ENCODE results near the gene KCNN3. TPM values are rescaled to one million over a fixed set of nuclear protein-coding genes. Genes with fewer than 3 reads are reported as not detected.

Gene KCNN3
- total RNA-seq, 1 donor: 0.21 TPM

DNA sequence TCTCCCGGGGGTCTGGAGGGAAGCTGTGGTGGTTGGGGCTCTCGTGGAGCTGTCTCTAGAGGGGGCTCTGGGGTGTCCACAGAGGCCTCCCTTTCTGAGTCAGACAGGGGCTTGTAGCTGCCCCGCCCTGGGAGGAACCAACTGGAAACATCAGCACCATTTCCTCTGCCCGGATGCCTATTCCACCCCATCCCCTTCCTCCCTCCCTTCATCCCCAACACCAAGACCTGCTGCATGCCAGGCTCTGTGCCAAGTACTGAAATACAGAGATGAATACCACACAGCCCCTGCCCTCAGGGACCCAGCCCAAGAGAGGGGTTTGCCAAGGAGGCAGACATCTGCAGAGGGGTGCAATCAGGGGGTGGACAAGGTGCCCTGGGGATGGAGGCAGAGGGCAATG is 136.5 kb downstream of the KCNN3 start:
- Histone ChIP-seq H3K9me3 (ENCODE audit: low read depth, low read length) (no peaks in the 10 kb centered on the region), H3K4me1 (ENCODE audit: insufficient read depth, low read length) (no peaks in the 10 kb centered on the region), H3K27me3 (ENCODE audit: insufficient read depth, low read length) (no peaks in the 10 kb centered on the region), H3K4me3 (ENCODE audit: low read length) (no peak overlapping the region)

GRCh38 chr1:154730986-154731489 is 139.0 kb downstream of the KCNN3 start:
- peaks cover 3% of the 10 kb centered on the region for H3K4me1 ChIP-seq (ENCODE audit: insufficient read depth, low read length)
- no peaks in the 10 kb centered on the region for H3K9me3 ChIP-seq (ENCODE audit: low read depth, low read length)
- H3K4me3 ChIP-seq (ENCODE audit: low read length): no peak overlapping the region
- no peaks in the 10 kb centered on the region for H3K27me3 ChIP-seq (ENCODE audit: insufficient read depth, low read length)

GRCh38 chr1:154730259-154730658 is 139.8 kb downstream of the KCNN3 start:
- no peaks in the 10 kb centered on the region for H3K27me3 ChIP-seq (ENCODE audit: insufficient read depth, low read length)
- H3K9me3 ChIP-seq (ENCODE audit: low read depth, low read length): no peaks in the 10 kb centered on the region
- H3K4me1 ChIP-seq (ENCODE audit: insufficient read depth, low read length): peaks cover 3% of the 10 kb centered on the region
- H3K4me3 ChIP-seq (ENCODE audit: low read length): no peak overlapping the region

DNA sequence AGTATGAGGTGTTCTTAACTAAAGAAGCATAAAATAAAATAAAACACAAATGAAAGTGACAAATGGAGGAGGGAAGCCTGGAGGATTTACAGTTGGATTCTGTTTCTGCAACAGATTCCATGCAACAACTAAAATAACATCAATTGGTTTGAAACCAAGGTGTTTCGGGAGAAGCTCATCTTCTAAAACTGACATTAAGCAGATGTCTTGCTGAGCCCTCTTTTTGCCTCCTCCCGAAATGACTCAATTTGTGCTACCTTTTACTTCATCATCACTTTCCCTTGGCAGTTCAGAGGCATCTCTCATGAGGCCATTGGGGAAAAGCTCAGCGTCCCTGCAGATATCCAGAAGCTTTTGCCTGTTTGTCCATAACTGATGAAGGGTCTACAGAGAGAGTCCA is 140.5 kb downstream of the KCNN3 start:
- Histone ChIP-seq H3K9me3 (ENCODE audit: low read depth, low read length) (no peaks in the 10 kb centered on the region), H3K27me3 (ENCODE audit: insufficient read depth, low read length) (no peaks in the 10 kb centered on the region), H3K4me1 (ENCODE audit: insufficient read depth, low read length) (peaks cover 3% of the 10 kb centered on the region), H3K4me3 (ENCODE audit: low read length) (no peak overlapping the region)

GRCh38 chr1:154729031-154729442 is 141.0 kb downstream of the KCNN3 start:
- no peaks in the 10 kb centered on the region for H3K9me3 ChIP-seq (ENCODE audit: low read depth, low read length)
- no peak overlapping the region for H3K4me3 ChIP-seq (ENCODE audit: low read length)
- no peaks in the 10 kb centered on the region for H3K27me3 ChIP-seq (ENCODE audit: insufficient read depth, low read length)
- peaks cover 3% of the 10 kb centered on the region for H3K4me1 ChIP-seq (ENCODE audit: insufficient read depth, low read length)

DNA sequence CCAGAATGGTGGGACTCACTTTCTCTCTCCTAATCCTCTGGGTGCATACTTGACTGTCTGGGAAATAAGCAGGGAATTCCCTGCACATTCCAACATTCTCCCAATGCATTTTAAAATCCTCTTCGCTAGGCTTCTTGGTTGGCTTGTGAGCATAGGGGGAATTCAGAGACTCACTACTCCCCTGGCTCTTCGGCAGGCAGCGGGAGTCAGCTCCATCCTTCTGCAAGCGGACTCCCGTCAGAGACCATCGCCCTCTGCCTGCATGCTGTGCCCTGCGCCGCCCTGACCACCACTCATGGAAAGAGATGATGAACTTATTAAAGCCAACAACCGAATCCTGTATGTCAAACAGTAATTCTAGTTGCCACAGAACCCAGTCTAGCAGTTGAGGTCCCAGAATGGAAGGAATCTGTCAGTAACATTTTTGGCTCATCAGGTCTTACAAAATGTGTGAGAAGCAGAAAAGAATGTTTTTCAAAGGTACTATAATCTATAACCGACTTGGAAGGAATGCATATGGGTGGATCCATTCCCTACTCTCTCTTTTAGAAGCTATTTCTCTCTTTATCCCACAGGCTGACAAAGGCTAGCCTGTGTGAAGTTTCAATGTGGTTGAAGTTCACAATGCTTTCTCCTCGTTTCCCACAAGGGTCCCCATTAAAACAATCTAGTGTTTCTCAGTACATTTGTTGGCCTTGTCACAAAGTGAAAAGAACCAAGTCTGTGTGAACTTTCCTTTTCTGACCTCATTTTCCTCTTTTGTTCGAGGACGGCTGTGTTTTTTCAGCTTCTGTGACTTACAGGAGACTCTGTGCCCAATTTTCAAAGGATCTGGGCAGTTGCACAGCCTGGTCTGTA is 143.0 kb downstream of the KCNN3 start:
- Histone ChIP-seq H3K27me3 (ENCODE audit: insufficient read depth, low read length) (no peaks in the 10 kb centered on the region), H3K4me1 (ENCODE audit: insufficient read depth, low read length) (peaks cover 6% of the 10 kb centered on the region), H3K4me3 (ENCODE audit: low read length) (no peak overlapping the region), H3K9me3 (ENCODE audit: low read depth, low read length) (no peaks in the 10 kb centered on the region)

DNA sequence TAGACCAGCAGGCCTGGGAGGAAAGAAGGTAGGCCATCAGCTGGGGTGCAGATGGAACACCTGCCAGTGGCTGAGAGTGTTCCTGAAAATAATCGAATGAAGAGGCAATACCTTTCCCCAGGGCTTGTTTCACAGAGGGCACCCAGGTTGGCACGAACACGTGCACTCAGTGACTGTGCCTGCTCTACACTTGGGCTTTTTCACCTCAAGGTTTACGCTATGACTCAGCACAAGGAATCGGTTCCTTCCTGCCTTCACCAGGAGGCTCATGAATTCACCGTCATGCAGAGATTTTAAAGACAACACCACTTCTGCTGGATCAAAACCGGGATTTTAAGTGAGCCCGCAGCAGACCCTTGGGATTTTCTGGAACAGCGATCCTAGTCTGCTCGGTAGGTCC is 143.6 kb downstream of the KCNN3 start:
- H3K4me1 ChIP-seq (ENCODE audit: insufficient read depth, low read length): peaks cover 13% of the 10 kb centered on the region
- H3K4me3 ChIP-seq (ENCODE audit: low read length): no peak overlapping the region
- H3K27me3 ChIP-seq (ENCODE audit: insufficient read depth, low read length): no peaks in the 10 kb centered on the region
- H3K9me3 ChIP-seq (ENCODE audit: low read depth, low read length): no peaks in the 10 kb centered on the region

DNA sequence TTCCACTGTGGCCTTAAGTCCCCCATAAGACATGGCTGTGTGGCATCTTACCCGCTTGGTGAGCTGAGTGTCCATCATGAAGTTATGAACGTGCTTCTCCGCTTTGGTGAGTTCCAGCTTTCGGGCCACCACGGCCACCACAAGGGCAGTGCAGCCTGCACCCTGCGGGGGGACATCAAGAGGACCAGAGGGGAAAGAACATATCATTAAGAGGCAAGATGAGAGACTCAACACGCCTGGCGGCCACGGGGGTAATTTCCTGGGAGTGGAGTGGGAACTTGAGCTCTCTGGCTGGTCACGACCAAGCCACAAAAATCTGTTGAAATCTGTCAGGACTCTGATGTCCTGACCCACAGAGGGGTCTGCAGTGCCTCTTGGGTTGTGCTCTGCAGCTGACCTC is 144.2 kb downstream of the KCNN3 start:
- Histone ChIP-seq H3K27me3 (ENCODE audit: insufficient read depth, low read length) (no peaks in the 10 kb centered on the region), H3K4me3 (ENCODE audit: low read length) (no peak overlapping the region), H3K9me3 (ENCODE audit: low read depth, low read length) (no peaks in the 10 kb centered on the region), H3K4me1 (ENCODE audit: insufficient read depth, low read length) (peaks cover 19% of the 10 kb centered on the region)

DNA sequence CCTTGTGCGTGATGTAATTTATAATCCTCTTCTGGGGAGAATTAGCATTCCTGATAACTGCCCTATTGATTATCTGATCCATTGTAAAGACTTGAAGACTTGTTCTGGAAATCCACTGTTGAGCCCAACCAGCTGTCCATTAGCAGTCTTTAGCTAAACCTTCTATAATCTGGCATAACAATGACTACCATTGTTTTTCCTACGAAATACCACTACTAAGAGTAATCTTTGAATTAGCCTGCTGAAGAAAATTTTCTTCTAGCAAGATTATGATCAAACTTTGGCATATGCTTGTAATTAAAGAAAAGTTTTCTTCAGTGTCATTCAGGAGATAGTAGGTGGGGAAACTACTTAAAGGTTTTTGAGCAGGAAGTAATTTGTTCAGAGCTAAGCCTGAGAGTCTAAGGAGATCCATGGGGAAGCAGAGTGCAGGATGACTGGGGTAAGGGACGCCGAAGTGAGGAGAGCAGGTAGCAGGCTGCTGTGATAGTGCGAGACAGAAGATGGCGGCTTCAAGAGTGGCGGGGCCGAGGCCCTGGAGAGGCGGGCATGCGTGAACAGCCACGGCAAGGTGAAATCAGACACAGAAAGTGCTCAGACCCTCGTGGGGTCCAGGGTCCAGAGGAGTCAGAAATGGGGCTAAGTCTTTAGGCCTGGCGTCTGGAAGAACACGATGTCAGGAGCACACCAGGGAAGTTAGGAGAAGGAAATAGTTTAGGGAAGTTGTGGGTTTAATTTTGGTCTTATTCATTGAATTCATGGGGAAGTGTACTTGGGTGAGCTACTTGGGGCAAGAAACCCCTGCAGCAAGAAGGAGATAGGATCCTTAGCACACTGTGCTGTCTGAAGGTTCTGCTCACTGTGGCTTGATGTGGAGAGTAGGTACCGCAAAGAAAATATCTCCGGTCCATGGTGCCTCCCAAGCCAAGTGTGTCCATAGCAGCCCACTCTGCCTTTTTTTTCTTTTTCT is 149.5 kb downstream of the KCNN3 start:
- no peaks in the 10 kb centered on the region for H3K27me3 ChIP-seq (ENCODE audit: insufficient read depth, low read length)
- H3K4me1 ChIP-seq (ENCODE audit: insufficient read depth, low read length): peaks cover 46% of the 10 kb centered on the region
- H3K9me3 ChIP-seq (ENCODE audit: low read depth, low read length): no peaks in the 10 kb centered on the region
- no peak overlapping the region for H3K4me3 ChIP-seq (ENCODE audit: low read length)

DNA sequence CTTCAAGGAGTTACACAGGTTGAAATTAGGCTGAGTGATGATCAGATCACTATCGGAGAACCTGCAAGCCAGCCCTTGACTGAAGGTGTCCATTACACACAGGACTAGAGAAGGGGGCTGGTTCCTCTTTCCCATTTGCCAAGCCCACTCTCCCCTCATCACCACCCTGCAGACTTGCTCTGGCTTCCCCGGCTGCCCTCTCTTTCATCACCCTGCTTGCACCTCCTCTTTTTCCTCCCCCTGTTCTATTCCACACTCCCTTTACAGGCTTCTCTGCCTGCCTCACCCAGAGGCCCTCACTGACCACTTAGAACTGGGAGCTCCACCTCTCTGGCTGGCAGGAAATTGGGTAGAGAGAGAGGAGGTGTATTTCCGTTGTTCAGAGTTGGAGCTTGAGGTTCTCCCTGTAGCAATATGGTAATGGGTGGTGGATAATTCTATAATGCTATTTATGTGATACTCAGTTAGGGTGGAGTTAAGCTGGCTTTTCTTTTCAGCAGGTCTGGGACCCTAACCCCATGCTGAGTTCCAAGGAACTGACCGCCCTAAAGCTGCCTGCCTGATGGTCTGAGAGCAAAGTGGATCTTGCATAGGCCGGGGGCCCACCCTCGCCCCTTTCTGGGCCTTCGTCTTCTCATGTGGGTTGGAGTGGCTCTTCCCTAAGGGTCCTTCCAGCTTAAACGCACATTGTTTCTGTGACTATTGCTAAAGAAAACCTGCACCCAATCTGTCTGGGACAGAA is 150.3 kb downstream of the KCNN3 start:
- H3K27me3 ChIP-seq (ENCODE audit: insufficient read depth, low read length): no peaks in the 10 kb centered on the region
- H3K9me3 ChIP-seq (ENCODE audit: low read depth, low read length): no peaks in the 10 kb centered on the region
- peaks cover 55% of the 10 kb centered on the region for H3K4me1 ChIP-seq (ENCODE audit: insufficient read depth, low read length)
- H3K4me3 ChIP-seq (ENCODE audit: low read length): no peak overlapping the region

DNA sequence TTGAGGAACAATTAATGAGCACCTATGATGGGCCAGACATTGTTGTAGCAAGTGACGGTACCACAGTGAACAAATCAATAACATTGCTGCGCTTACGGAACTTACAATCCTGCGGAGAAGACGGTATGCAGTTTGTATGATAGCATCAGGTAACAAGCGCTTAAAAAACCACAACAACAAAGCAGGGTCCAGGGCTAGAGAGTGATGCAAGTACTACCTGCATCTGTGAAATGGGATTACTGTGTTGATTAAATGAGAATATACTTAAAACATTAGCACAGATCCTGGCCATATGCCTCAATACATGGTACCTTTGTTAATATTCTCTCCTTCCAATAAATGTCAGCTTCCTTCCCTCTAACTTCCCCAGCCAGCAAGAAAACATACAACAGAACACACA is 151.5 kb downstream of the KCNN3 start:
- H3K4me1 ChIP-seq (ENCODE audit: insufficient read depth, low read length): peaks cover 65% of the 10 kb centered on the region

DNA sequence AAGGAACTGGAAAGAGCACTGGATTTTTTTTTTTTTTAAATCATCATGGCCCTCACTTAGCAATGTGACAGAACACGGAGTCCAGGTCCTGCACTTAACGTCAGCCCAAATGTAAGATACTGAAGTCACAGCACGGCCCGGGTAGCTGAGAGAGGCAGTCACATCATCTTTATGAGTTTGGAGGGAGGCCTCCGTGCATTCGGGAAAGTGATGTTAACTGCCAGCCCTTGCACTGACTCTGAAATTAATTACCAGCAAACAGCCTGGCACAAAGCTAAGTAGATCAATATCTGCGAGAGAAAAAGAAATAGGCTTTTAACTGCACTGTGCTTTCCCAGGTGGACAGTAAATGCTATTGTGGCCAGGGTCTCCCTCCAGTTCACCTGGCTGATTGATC is 152.6 kb downstream of the KCNN3 start:
- Histone ChIP-seq H3K27me3 (ENCODE audit: insufficient read depth, low read length) (no peaks in the 10 kb centered on the region), H3K9me3 (ENCODE audit: low read depth, low read length) (no peaks in the 10 kb centered on the region), H3K4me1 (ENCODE audit: insufficient read depth, low read length) (peaks cover 65% of the 10 kb centered on the region), H3K4me3 (ENCODE audit: low read length) (no peak overlapping the region)

More for the DNA sequence above, 151.5 kb downstream of the KCNN3 start:
- no peaks in the 10 kb centered on the region for H3K9me3 ChIP-seq (ENCODE audit: low read depth, low read length)
- H3K4me3 ChIP-seq (ENCODE audit: low read length): no peak overlapping the region
- H3K27me3 ChIP-seq (ENCODE audit: insufficient read depth, low read length): no peaks in the 10 kb centered on the region

DNA sequence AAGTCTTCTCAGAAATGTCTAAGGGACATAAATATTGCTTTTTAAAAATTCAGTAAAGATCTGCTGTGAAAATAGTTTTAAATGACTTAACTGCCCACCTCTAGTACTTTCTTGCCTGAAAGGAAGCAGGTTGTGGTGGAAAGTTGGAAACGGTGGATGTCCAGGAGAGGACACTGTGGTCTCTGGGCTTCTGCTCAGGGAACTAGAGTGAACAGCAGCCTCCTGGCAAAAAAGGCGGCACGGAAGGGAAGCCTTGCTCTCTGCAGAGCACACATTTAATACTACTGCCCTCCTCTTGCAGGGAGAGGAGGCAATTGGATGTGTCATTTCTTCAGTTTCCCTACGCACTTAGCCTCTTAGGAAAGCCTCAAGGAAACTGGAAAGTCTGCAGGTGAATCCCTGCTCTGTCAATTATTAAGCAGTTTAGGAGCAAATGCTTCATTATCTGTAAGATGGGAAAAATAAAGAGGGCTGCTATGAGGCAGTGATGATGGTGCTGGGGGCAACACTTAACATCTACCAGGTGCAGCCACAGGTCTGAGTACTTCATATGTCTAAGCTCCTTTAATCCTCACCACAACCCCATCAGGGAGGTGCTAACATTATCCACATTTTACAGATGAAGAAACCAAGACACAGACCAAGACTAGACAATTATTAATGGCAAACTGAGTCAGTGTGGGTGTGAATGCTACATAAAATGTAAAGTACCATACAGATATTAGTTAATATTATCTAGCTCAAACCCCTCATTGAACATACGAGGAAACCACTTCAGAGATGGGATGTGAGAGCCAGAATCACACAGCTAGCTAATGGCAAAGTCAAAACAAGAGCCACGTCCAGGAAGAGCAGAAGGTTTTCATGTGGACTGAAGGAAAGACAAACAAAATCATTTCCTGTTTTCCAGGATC is 153.2 kb downstream of the KCNN3 start:
- H3K27me3 ChIP-seq (ENCODE audit: insufficient read depth, low read length): no peaks in the 10 kb centered on the region
- no peak overlapping the region for H3K4me3 ChIP-seq (ENCODE audit: low read length)
- peaks cover 60% of the 10 kb centered on the region for H3K4me1 ChIP-seq (ENCODE audit: insufficient read depth, low read length)
- no peaks in the 10 kb centered on the region for H3K9me3 ChIP-seq (ENCODE audit: low read depth, low read length)

DNA sequence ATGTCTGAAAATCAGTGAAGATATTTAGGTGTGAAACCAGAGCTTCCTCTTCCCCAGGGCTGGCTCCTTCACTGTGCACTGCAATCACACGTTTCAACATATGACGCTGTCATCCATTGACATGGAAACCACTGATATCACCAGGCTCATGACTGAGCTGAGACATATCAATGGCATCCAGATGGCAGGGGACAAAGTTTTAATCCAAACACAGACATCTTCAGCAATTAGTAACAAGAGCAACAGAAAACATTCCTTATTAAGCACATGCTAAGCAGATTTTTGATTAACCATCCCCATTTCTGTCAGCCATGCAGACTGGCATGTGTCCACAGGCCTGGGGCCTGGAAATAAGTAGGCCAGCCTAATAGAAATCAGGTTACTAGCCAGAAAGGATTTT is 154.1 kb downstream of the KCNN3 start:
- peaks cover 51% of the 10 kb centered on the region for H3K4me1 ChIP-seq (ENCODE audit: insufficient read depth, low read length)

More for the DNA sequence above, 154.1 kb downstream of the KCNN3 start:
- Histone ChIP-seq H3K9me3 (ENCODE audit: low read depth, low read length) (no peaks in the 10 kb centered on the region), H3K4me3 (ENCODE audit: low read length) (no peak overlapping the region), H3K27me3 (ENCODE audit: insufficient read depth, low read length) (no peaks in the 10 kb centered on the region)
